ENCODE results near the gene BORA. TPM values are rescaled to one million over a fixed set of nuclear protein-coding genes. Genes with fewer than 3 reads are reported as not detected.

Gene BORA
- total and polyA plus RNA-seq, 12 donors: 0.66 to 6.0 (median 1.8) TPM

GRCh38 chr13:72745260-72745659 lies 17.5 kb downstream of the BORA start:
- no peaks in the 10 kb centered on the region for H3K27me3 ChIP-seq
- H3K36me3 ChIP-seq (replicated peaks in 1 of 2): peaks cover 0 to 20% of the 10 kb centered on the region in 2 donors
- H3K4me1 ChIP-seq (replicated peaks in 1 of 2): no peaks in the 10 kb centered on the region
- 71 to 93% (median 84%) methylated on average over 1 of the region's 1 CpG for WGBS, 4 donors
- intact Hi-C loops (cut with DNase I): no loop called here
- H3K4me3 ChIP-seq: no peak overlapping the region
- H3K9me3 ChIP-seq (replicated peaks in 1 of 3): no peaks in the 10 kb centered on the region
- no peak for TF ChIP-seq POLR2A (IDR thresholded peaks at IDR 0.05)
- TF ChIP-seq, protein P1, sequence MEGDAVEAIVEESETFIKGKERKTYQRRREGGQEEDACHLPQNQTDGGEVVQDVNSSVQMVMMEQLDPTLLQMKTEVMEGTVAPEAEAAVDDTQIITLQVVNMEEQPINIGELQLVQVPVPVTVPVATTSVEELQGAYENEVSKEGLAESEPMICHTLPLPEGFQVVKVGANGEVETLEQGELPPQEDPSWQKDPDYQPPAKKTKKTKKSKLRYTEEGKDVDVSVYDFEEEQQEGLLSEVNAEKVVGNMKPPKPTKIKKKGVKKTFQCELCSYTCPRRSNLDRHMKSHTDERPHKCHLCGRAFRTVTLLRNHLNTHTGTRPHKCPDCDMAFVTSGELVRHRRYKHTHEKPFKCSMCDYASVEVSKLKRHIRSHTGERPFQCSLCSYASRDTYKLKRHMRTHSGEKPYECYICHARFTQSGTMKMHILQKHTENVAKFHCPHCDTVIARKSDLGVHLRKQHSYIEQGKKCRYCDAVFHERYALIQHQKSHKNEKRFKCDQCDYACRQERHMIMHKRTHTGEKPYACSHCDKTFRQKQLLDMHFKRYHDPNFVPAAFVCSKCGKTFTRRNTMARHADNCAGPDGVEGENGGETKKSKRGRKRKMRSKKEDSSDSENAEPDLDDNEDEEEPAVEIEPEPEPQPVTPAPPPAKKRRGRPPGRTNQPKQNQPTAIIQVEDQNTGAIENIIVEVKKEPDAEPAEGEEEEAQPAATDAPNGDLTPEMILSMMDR (IDR thresholded peaks at IDR 0.05): no peak
- no peak for DNase-seq
- no peak overlapping the region for H3K27ac ChIP-seq

DNA sequence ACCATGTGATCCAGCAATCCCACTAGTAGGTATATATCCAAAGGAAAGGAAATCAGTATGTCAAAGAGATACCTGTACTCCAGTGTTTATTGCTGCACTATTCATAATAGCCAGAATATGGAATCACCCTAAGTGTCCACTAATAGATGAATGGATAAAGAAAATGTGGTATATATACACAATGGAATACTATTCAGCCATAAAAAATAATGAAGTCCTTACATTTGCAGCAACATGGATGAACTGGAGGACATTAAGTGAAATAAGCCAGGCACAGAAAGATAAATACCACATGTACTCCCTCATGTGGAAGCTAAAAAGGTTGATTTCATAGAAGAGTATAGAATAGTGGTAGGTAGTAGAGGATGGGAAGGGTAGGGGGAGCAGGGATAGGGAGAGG lies 23.5 kb downstream of the BORA start:
- Histone ChIP-seq H3K27ac (no peak overlapping the region), H3K4me3 (no peak overlapping the region), H3K36me3 (replicated peaks in 1 of 2) (peaks cover 0 to 44% of the 10 kb centered on the region in 2 donors), H3K4me1 (replicated peaks in 1 of 2) (no peaks in the 10 kb centered on the region), H3K27me3 (no peaks in the 10 kb centered on the region), H3K9me3 (replicated peaks in 1 of 3) (no peaks in the 10 kb centered on the region)
- no peak for TF ChIP-seq POLR2A (IDR thresholded peaks at IDR 0.05)
- TF ChIP-seq, protein P1 (IDR thresholded peaks at IDR 0.05): no peak
- intact Hi-C loops (cut with DNase I): no loop called here
- no peak for DNase-seq

DNA sequence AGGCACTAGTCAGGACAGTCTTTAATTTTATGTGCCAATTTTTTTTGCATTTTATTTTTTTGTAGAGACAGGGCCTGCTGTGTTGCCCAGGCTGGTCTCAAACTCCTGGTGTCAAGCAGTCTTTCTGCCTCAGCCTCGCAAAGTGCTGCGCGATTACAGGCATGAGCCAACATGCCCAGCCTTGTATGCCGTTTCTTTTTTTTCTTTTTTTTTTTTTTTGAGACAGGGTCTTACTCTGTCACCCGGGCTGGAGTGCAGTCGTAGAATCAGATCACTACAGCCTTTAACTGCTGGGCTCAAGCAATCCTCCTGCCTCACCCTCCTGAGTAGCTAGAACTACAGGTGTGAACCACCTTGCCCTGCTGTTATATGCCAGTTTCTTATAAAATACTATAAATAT lies 26.4 kb downstream of the BORA start:
- TF ChIP-seq POLR2A (IDR thresholded peaks at IDR 0.05): no peak
- TF ChIP-seq, protein P1 (IDR thresholded peaks at IDR 0.05): no peak
- WGBS, 4 donors: 89 to 98% (median 90%) methylated on average over 6 of the region's 6 CpGs

GRCh38 chr13:72757792-72758535 lies 30.2 kb downstream of the BORA start:
- no peak for DNase-seq
- Histone ChIP-seq H3K27ac (no peak overlapping the region), H3K9me3 (replicated peaks in 1 of 3) (no peaks in the 10 kb centered on the region), H3K27me3 (no peaks in the 10 kb centered on the region), H3K4me3 (no peak overlapping the region), H3K4me1 (replicated peaks in 1 of 2) (no peaks in the 10 kb centered on the region), H3K36me3 (replicated peaks in 1 of 2) (peaks cover 0 to 88% of the 10 kb centered on the region in 2 donors)
- TF ChIP-seq, protein P1 (IDR thresholded peaks at IDR 0.05): no peak
- TF ChIP-seq POLR2A (IDR thresholded peaks at IDR 0.05): no peak
- intact Hi-C loops (cut with DNase I): no loop called here
- 73 to 75% (median 74%) methylated on average over 4 of the region's 4 CpGs for WGBS, 4 donors

More for the DNA sequence above, 26.4 kb downstream of the BORA start:
- intact Hi-C loops (cut with DNase I): no loop called here
- no peak overlapping the region for H3K4me3 ChIP-seq
- no peaks in the 10 kb centered on the region for H3K9me3 ChIP-seq (replicated peaks in 1 of 3)
- H3K36me3 ChIP-seq (replicated peaks in 1 of 2): peaks cover 0 to 50% of the 10 kb centered on the region in 2 donors
- H3K4me1 ChIP-seq (replicated peaks in 1 of 2): no peaks in the 10 kb centered on the region
- no peaks in the 10 kb centered on the region for H3K27me3 ChIP-seq
- H3K27ac ChIP-seq: no peak overlapping the region
- no peak for DNase-seq
